GM21723 (cell line): ENCODE data around the gene ABCA7.
A peak's percentile ranks its signal among the peaks of the same experiment; 100 is the strongest.

ENCODE experiments used
- ATAC-seq: cut with Tn5 transposase; IDR thresholded peaks from one replicate; pipeline ENCODE4 v1.9.1; 2021; ENCODE audit warnings: mild to moderate bottlenecking, moderate library complexity; ENCODE audit not compliant: unreplicated experiment

The ABCA7 gene

DNA sequence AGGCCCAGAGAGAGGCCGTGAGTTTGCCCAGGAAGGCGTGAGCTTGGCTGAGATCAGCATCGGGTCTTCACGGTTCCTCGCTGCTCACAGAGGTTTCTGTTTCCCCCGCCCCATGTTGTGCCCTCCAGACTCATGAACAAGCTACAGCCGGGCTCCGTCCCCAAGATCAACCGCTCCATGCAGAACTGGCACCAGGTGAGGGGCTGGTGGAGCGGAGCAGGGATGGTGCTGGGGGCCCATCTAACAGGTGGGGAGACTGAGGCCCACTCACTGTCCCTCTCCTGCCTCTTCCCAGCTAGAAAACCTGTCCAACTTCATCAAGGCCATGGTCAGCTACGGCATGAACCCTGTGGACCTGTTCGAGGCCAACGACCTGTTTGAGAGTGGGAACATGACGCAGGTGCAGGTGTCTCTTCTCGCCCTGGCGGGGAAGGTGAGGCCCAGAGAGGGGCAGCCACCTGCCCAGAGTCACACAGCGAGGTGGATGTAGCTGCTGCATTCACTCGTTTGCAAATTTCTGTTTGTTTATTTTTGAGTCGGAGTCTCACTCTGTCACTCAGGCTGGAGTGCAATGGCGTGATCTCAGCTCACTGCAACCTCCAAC is 7.5 kb upstream of the ABCA7 start:
- no peak for ATAC-seq

DNA sequence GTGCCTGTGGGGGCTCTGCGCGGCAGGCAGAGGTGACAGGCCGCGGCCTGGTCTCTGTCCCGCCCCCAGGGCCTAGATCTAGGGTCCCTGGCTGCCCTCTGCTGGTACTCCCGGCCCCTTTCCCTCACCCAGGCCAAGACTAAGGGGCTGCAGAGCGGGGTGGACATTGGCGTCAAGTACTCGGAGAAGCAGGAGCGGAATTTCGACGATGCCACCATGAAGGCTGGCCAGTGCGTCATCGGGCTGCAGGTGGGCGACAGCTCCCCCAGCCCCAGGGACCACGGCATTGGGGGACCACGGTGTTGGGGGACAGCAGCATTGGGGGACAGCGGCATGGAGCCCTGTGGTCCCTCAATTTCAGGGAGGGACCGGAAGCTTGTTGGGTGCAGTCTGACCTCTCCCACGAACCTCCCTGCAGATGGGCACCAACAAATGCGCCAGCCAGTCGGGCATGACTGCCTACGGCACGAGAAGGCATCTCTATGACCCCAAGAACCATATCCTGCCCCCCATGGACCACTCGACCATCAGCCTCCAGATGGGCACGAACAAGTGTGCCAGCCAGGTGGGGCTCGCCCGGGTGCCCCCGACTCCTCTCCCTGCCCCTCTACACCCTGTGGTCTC is 3.8 kb upstream of the ABCA7 start:
- no peak for ATAC-seq

DNA sequence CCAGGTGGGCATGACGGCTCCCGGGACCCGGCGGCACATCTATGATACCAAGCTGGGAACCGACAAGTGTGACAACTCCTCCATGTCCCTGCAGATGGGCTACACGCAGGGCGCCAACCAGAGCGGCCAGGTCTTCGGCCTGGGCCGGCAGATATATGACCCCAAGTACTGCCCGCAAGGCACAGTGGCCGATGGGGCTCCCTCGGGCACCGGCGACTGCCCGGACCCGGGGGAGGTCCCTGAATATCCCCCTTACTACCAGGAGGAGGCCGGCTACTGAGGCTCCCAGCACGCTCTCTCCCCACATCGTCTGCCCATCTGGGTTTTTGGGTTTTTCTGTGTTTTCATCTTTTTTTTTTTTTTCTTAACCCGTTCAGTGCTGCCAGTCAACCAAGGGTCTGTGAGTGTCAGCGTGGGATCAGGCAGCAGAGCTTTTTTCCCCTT is 2.3 kb upstream of the ABCA7 start:
- no peak for ATAC-seq

DNA sequence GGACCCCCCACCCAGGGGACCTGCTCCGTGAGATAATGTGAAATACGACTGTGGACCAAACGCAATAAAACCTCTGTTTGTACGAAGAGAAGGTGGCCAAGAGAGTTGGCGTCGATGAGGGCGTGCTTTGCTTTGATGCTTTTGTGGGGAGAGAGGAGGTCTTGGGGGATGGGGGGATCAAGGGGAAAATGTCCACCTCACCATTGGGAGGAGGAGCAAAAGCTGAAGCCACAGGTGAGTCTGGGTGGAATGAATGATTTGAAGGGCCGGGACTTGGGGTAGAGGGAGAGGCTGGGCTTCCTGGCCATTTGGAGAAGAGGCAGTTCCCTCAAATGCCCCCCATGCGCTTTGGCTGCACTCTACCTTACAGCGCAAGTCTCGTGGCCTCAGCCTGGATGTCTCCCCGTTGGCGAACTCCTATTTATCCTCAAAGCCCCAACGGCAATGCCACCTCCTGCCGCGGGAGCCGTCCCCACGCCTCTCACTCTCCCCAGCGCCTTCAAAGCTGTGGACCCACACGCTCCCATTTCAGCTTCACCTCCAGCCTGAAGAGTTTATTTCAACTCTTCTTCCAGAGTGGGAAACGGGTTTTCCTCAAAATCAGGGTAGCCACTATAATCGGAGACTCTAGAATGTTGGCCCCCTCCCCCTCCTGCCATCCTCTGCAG is 795 bp upstream of the ABCA7 start:
- ATAC-seq, result no peak

DNA sequence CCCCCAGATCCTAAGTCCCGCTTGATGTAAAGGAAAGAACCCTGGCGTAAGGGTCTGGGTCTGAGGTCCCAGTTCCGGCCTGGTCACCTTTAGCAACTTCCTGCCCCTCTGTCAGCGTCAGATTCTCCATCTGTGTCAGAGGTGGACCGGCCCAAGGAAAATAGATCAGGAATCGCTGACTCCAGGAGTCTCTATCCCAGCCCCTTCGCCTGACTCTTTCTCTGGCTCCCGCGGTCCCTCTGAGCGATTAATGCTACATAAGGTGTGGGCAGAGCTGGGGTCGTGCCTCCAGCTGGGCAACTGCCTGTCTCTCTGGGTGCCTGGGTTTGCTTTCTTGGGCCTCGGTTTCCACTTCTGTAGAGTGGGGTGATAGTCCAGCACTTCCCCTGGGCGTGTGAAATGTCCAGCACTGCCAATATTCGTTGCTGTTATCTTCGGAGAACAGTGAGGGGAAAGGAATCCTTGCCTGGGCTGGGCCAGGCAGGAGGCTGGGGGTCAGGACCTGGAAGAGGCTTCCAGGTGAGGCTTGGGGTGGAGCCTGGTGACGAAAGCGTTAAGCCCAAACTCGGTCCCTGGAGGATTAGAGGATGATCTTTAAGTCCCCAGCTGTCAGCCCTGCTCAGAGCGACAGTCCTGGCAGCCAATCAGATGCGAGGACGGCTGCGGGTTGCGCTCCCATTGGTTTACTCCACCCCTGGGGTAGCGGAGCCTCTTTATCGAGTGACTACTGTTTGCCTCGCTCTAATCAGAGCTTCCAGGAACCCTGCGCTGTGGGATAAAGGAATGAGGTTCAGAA is 767 bp downstream of the ABCA7 start:
- peak; percentile 40 for ATAC-seq

DNA sequence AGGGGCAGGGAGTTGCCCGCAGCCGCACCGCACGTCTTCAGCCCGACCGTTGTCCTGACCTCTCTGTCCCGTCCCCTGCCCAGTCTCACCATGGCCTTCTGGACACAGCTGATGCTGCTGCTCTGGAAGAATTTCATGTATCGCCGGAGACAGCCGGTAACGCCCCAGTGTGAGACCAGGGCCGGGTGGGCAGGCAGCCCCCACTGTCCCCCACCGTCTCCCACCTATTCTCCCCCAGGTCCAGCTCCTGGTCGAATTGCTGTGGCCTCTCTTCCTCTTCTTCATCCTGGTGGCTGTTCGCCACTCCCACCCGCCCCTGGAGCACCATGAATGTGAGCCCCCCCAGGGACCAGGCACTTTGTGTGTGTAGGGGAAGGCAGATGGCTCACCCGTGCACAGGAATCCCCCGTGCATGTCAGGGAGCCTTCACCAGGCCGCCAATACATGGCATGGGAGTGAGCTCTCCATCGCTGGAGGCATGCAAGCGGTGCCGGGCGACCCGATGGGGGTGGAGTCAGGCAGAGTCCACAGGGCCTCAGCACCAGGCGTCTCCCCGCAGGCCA is 1.4 kb downstream of the ABCA7 start:
- no peak for ATAC-seq

DNA sequence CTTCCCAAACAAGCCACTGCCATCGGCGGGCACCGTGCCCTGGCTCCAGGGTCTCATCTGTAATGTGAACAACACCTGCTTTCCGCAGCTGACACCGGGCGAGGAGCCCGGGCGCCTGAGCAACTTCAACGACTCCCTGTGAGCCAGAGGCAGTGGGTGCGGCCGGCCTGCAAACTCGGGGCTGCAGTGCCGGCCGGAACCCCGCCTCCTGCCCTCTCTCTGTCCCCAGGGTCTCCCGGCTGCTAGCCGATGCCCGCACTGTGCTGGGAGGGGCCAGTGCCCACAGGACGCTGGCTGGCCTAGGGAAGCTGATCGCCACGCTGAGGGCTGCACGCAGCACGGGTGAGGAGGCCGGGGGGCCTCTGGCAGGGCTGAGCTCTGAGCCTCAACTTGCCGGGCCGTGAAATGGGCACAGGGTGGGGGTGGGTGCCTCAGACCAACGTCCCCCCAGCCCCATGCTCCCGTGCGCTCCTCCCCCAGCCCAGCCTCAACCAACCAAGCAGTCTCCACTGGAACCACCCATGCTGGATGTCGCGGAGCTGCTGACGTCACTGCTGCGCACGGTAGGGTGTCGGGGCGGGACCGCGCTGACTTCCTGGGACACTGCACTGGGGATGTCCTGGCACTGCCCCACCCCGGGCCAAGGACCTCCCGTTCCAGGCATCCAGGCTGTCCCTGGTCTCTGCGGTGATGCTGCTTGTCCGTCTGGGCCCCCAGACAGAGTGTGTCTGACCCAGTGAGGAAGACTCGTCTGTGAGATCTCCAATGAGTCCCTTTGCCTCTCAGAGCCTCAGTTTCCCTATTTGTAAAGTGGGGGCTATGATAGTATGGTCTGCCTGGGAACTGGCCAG is 2.2 kb downstream of the ABCA7 start:
- no peak for ATAC-seq

DNA sequence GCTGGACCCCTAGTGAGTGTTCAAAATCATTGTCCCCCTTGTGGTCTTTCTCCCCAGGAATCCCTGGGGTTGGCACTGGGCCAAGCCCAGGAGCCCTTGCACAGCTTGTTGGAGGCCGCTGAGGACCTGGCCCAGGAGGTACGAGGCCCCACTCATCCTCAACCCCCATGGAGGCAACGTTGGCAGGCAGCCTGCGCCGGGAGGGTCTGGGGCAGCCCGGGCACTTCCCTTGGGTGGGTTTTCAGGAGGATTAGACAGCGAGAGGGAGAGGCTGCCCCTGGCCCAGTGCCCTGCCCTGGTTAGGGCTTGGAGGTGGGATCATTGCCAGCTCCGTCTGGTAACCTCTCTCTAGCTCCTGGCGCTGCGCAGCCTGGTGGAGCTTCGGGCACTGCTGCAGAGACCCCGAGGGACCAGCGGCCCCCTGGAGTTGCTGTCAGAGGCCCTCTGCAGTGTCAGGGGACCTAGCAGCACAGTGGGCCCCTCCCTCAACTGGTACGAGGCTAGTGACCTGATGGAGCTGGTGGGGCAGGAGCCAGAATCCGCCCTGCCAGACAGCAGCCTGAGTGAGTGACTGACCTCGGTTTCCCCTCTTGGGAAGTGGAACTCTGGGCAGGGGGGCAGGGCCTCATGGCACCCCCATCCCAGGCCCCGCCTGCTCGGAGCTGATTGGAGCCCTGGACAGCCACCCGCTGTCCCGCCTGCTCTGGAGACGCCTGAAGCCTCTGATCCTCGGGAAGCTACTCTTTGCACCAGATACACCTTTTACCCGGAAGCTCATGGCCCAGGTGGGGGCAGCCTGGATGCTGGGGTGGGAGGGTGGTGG is 3.0 kb downstream of the ABCA7 start:
- no peak for ATAC-seq

DNA sequence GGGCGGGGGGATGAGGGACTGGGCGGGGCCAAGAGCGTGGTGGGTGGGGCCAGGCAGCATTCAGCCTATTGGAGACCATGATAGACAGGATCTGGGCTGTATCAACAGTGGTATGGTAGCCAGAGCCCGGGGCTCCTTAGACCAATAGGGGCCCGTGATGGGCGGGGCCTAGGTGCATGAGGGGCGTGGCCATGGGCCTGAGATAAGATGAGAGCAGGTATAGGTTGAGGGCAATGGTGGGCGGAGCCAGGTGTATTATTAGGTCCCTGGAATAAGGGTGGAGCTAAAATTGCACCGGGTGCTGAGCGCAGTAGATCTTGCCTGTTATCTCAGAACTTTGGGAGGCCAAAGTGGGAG is 5.3 kb downstream of the ABCA7 start:
- no peak for ATAC-seq

DNA sequence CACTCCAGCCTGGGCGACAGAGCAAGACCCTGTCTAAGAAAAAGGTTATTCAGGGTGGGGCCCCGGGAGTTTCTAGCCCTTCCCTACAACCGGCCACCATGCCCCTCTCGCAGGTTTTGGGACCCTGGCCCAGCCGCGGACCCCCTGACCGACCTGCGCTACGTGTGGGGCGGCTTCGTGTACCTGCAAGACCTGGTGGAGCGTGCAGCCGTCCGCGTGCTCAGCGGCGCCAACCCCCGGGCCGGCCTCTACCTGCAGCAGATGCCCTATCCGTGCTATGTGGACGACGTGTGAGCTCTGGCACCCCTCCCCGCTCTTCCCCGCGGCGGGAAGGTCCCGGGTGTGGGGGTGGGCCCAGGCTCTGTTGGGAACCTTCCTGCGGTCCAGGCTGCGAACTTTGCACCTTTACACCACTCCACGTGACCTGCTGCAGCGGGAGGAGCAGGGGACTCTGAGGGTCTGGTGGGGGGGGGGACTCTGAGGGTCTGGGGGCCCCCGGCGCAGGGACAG is 6.3 kb downstream of the ABCA7 start:
- ATAC-seq, result no peak

DNA sequence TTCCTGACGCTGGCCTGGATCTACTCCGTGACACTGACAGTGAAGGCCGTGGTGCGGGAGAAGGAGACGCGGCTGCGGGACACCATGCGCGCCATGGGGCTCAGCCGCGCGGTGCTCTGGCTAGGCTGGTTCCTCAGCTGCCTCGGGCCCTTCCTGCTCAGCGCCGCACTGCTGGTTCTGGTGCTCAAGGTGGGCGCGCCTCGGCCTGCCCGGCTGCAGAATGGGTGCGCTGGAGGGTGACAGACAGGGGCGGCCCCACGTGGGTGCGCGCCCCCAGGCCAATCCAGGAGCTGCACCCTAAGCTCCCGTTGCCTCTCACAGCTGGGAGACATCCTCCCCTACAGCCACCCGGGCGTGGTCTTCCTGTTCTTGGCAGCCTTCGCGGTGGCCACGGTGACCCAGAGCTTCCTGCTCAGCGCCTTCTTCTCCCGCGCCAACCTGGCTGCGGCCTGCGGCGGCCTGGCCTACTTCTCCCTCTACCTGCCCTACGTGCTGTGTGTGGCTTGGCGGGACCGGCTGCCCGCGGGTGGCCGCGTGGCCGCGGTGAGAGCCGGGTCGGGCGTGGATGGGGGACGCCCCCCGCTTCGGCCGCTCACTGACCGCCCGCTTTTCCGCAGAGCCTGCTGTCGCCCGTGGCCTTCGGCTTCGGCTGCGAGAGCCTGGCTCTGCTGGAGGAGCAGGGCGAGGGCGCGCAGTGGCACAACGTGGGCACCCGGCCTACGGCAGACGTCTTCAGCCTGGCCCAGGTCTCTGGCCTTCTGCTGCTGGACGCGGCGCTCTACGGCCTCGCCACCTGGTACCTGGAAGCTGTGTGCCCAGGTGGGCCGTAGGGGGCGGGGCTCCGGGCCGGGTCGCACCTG is 7.2 kb downstream of the ABCA7 start:
- ATAC-seq, result no peak

DNA sequence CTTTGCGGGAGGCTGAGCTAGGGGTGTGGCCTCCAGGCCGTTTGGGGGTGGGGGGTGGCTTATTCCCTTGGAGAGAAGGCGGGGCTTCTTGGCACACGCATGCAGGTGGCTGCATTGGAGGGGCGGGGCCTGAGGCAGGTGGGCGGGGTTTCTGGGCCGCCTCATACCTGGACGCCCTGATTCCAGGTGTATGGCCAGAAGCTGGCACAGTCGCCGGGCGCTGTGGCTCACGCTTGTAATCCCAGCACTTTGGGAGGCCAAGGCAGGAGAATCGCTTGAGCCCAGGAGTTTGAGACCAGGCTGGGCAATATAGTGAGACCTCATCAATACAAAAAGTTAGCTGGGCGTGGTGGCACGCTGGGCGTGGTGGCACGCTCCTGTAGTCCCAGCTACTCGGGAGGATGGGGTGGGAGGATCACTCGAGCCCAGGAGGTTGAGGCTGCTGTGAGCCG is 7.8 kb downstream of the ABCA7 start:
- ATAC-seq, result no peak

DNA sequence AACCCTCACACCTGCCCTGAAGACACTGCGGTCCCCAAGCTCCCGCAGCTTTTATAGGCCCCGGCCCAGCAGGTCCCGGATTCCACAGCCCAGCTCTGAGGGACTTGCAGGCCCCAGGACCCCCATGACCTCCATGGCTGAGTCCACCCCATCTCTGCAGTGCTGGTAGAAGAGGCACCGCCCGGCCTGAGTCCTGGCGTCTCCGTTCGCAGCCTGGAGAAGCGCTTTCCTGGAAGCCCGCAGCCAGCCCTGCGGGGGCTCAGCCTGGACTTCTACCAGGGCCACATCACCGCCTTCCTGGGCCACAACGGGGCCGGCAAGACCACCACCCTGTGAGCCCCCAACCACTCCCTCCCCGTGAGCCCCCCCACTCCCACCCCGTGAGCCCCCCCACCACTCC is 9.2 kb downstream of the ABCA7 start:
- no peak for ATAC-seq

DNA sequence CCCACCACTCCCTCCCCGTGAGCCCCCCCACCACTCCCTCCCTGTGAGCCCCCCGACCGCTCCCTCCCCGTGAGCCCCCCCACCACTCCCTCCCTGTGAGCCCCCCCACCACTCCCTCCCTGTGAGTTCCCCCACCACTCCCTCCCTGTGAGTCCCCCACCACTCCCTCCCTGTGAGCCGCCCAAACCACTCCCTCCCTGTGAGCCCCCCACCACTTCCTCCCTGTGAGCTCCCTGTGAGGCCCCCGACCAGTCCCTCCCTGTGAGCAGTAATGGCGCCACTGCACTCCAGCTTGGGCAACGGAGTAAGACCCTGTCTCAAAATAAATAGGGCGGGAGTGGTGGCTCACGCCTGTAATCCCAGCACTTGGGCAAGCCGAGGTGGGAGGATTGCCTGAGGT is 9.9 kb downstream of the ABCA7 start:
- ATAC-seq, result no peak

DNA sequence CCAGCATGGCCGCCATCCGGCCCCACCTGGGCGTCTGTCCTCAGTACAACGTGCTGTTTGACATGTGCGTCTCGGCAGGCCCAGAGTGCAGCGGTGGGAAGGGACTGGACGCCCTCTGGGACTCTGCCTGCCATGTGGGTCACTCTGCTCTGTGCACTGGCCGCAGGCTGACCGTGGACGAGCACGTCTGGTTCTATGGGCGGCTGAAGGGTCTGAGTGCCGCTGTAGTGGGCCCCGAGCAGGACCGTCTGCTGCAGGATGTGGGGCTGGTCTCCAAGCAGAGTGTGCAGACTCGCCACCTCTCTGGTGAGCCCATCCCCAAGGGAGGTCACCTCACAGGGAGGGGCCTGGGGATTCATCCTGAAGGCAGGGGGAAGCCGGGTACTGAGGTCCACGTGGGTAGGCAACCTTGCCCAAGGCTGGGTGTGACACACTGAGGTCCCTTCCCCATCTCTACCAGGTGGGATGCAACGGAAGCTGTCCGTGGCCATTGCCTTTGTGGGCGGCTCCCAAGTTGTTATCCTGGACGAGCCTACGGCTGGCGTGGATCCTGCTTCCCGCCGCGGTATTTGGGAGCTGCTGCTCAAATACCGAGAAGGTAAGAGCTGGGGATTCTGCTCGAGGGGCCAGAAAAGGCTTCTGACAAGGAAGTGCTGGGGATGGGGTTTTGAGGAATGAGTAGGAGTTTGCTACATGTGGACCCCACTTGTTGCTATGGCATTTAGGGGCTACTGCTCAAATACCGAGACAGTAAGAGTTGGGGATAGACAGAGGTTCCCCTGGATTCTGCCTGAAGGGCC is 11.3 kb downstream of the ABCA7 start:
- ATAC-seq, result no peak

DNA sequence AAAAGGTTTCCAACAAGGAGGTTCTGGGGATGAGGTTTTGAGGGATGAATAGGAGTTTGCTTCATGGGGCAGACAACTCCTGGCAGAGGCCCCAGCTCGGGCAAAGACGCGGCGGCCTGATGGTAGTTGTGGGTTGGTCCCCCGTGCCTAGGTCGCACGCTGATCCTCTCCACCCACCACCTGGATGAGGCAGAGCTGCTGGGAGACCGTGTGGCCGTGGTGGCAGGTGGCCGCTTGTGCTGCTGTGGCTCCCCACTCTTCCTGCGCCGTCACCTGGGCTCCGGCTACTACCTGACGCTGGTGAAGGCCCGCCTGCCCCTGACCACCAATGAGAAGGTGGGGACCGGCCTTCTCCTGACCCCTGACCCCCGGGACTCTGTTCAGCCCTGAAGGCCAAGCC is 11.9 kb downstream of the ABCA7 start:
- ATAC-seq, result no peak

DNA sequence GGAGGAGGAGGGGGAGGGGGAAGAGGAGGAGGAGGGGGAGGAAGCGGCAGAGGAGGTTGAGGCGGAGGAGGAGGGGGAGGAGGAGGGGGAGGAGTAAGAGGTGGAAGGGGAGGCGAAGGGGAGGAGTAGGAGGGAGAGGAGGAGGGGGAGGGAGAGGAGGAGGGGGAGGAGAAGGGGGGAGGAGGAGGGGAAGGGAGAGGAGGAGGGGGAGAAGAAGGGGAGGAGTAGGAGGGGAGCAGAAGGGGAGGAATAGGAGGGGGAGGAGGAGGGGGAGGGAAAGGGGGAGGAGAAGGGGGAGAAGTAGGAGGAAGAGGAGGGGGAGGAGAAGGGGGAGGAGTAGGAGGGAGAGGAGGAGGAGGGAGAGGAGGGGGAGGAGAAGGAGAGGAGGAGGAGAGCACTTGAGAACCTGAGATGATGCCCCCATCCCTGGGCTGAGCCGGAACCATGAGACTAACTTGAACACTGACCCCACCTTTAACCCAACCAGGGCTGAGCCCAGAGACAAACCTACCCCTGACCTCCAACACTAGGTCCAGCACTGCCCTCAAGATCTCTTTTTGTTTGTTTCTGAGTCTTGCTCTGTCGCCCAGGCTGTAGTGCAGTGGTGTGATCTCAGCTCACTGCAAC is 12.6 kb downstream of the ABCA7 start:
- ATAC-seq, result no peak
